ENCODE results near the gene PAPLN.

- TF ChIP-seq CTCF (IDR thresholded peaks at IDR 0.05) (no peak), POLR2A (IDR thresholded peaks at IDR 0.05) (no peak)
These were observed 11.8 kb downstream of the PAPLN start for GRCh38 chr14:73249108-73249507.
